SH-SY5Y (cell line): ENCODE measurements around the gene SESN3.

Experiments
- GATA2 ChIP-seq: IDR thresholded peaks from 2 replicates; pipeline ENCODE4 v1.6.1; 2011; ENCODE audit warnings: mild to moderate bottlenecking, low read depth, low read length
- GATA3 ChIP-seq: IDR thresholded peaks from 2 replicates; pipeline ENCODE4 v1.6.1; 2011; ENCODE audit warnings: low read depth, mild to moderate bottlenecking, low read length, moderate library complexity

DNA sequence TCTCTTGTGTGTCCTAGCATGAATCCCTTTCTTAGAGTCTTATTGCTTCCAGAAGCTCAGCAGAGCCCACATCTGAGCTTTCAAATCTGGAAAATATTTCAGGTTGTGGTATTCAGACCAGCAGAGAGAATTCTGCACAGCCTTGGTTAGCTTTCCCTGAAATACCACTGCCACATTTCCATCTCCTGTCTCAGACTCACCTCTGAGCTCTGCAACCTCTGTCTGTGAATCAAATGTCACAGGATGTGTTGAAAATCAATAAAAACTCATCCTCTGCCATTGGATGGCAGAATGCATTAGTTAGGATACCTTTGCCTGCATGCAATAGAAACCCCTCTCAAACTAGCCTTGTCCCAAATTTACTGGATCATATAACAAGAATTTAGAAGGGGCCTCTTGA is 93.7 kb downstream of the SESN3 start:
- TF ChIP-seq GATA2: no peak
- TF ChIP-seq GATA3: no peak
